HCT116 (cell line): ENCODE measurements around the gene PPP1R13L. TPM values are rescaled to one million over a fixed set of nuclear protein-coding genes. Genes with fewer than 3 reads are reported as not detected.

Experiments used
- ATAC-seq: fragments of 200-7000 bp; cut with Tn5 transposase; 2 replicates; pipeline ENCODE4 v1.9.1; 2020; ENCODE audit warnings: mild to moderate bottlenecking, moderate library complexity
- BruUV-seq: library from RNA; stranded (reverse); fragments of 400-500 nt; replicated peaks from 2 replicates; lab custom pipeline; 2021; lab: Mats Ljungman, UMichigan
- CTCF ChIA-PET: fragments of 300-600 bp; sonication (Branson Sonifier 250); formaldehyde crosslinking; loops from one replicate; lab custom pipeline; 2021; ENCODE audit warnings: antibody characterized with exemption; lab: Charles Lee
- POLR2A ChIA-PET: fragments of 300-600, 350-600 bp; sonication (Branson Sonifier 250); formaldehyde crosslinking; loops from one replicate; lab custom pipeline; 2021; ENCODE audit warnings: antibody characterized with exemption; lab: Charles Lee
- RAD21 ChIA-PET, 2 experiments: fragments of 300-600 bp; sonication (Branson Sonifier 250); formaldehyde crosslinking; loops; one replicate each; lab custom pipeline; 2023; ENCODE audit warnings: low total read pairs in 2 of 2; ENCODE audit not compliant: uncharacterized antibody in 2 of 2, unreplicated experiment in 2 of 2, low non-redundant PET in 1 of 2; lab: Charles Lee
- DNase-seq: peaks from one replicate; pipeline ENCODE4 v3.0.0-alpha.2; 2010; ENCODE audit warnings: low read depth, low spot score
- H2AFZ ChIP-seq: fragments of 200-600 bp; shearing (Covaris generic), sonication (generic); 2 replicates; pipeline ENCODE4 v1.6.1; 2017; ENCODE audit warnings: low read depth, mixed run types, mixed read lengths, antibody characterized with exemption, low read length; ENCODE audit not compliant: poor library complexity, severe bottlenecking
- H3K27ac ChIP-seq: 2 replicates; pipeline ENCODE4 v1.5.1; 2012; ENCODE audit warnings: low read depth, low read length
- H3K27me3 ChIP-seq: fragments of 200-600 bp; sonication (generic); 2 replicates; pipeline ENCODE4 v1.6.1; 2016; ENCODE audit warnings: mixed run types, low read length, mixed read lengths; ENCODE audit not compliant: insufficient read depth
- H3K36me3 ChIP-seq, 2 experiments: fragments of 200-500 bp in 1 of 2; fragments of 200-600 bp in 1 of 2; sonication (Bioruptor generic) in 1 of 2; sonication (generic) in 1 of 2; 2 replicates each; pipeline versions ENCODE4 v1.5.1 to v1.6.1; 2014 to 2016; ENCODE audit warnings: low read length in 2 of 2, inconsistent platforms in 1 of 2, mixed read lengths in 1 of 2, mixed run types in 1 of 2; ENCODE audit not compliant: insufficient read depth in 2 of 2, control insufficient read depth in 1 of 2
- H3K4me1 ChIP-seq, 2 experiments: fragments of 200-600 bp in 1 of 2; sonication (generic) in 1 of 2; 2 replicates each; pipeline versions ENCODE4 v1.5.1 to v1.6.1; 2012 to 2017; ENCODE audit warnings: low read length in 2 of 2, inconsistent platforms in 1 of 2, mild to moderate bottlenecking in 1 of 2, mixed read lengths in 1 of 2, mixed run types in 1 of 2, moderate library complexity in 1 of 2; ENCODE audit not compliant: insufficient read depth in 2 of 2, control insufficient read depth in 1 of 2
- H3K4me2 ChIP-seq: fragments of 200-600 bp; sonication (generic); 2 replicates; pipeline ENCODE4 v1.6.1; 2017; ENCODE audit warnings: mixed run types, low read length, mixed read lengths
- H3K4me3 ChIP-seq, 2 experiments: fragments of 200-600 bp in 1 of 2; sonication (generic) in 1 of 2; replicated peaks in 1 of 2; 2 replicates each; pipeline ENCODE4 v1.5.1; 2011 to 2016; ENCODE audit warnings: low read length in 2 of 2, control low read depth in 1 of 2, low read depth in 1 of 2, mild to moderate bottlenecking in 1 of 2, mixed read lengths in 1 of 2, mixed run types in 1 of 2
- H3K79me2 ChIP-seq: fragments of 200-600 bp; sonication (generic); 2 replicates; pipeline ENCODE4 v1.6.1; 2017; ENCODE audit warnings: mild to moderate bottlenecking, mixed run types, low read length, moderate library complexity, mixed read lengths; ENCODE audit not compliant: insufficient read depth
- H3K9ac ChIP-seq: fragments of 200-600 bp; sonication (generic); 2 replicates; pipeline ENCODE4 v1.6.1; 2016; ENCODE audit warnings: low read length, mixed read lengths
- H3K9me2 ChIP-seq: fragments of 200-600 bp; sonication (generic), shearing (Covaris generic); 2 replicates; pipeline ENCODE4 v1.6.1; 2017; ENCODE audit warnings: mixed run types, mild to moderate bottlenecking, moderate library complexity; ENCODE audit not compliant: insufficient read depth
- H3K9me3 ChIP-seq, 2 experiments: fragments of 200-500 bp in 1 of 2; fragments of 200-600 bp in 1 of 2; sonication (Bioruptor generic) in 1 of 2; sonication (generic) in 1 of 2; 2 replicates each; pipeline ENCODE4 v1.6.1; 2014 to 2017; ENCODE audit warnings: low read length in 2 of 2, mixed read lengths in 2 of 2, inconsistent platforms in 1 of 2, low read depth in 1 of 2, mild to moderate bottlenecking in 1 of 2, mixed run types in 1 of 2, moderate library complexity in 1 of 2; ENCODE audit not compliant: control insufficient read depth in 1 of 2, insufficient read depth in 1 of 2
- H4K20me1 ChIP-seq: fragments of 200-600 bp; sonication (generic), shearing (Covaris generic); 2 replicates; pipeline ENCODE4 v1.6.1; 2017; ENCODE audit warnings: mixed run types, mild to moderate bottlenecking, moderate library complexity; ENCODE audit not compliant: insufficient read depth
- CBX3 ChIP-seq: IDR thresholded peaks from 2 replicates; pipeline ENCODE4 v1.6.1; 2012; ENCODE audit warnings: low read depth
- CEBPB ChIP-seq: IDR thresholded peaks from 2 replicates; pipeline ENCODE4 v1.6.1; 2012; ENCODE audit warnings: low read depth
- CTCF ChIP-seq, 3 experiments: fragments of 200-600 bp in 1 of 3; sonication (generic) in 1 of 3; IDR thresholded peaks in 2 of 3; conservative IDR thresholded peaks in 1 of 3; 2 replicates each; pipeline ENCODE4 v1.5.1; 2012 to 2017; ENCODE audit warnings: low read depth in 2 of 3, low read length in 2 of 3, antibody characterized with exemption in 1 of 3, borderline replicate concordance in 1 of 3, control low read depth in 1 of 3, mild to moderate bottlenecking in 1 of 3, mixed read lengths in 1 of 3, mixed run types in 1 of 3, moderate library complexity in 1 of 3; ENCODE audit not compliant: insufficient read depth in 1 of 3
- EGR1 ChIP-seq: IDR thresholded peaks from 2 replicates; pipeline ENCODE4 v1.6.1; 2012; ENCODE audit warnings: low read depth
- ELF1 ChIP-seq: IDR thresholded peaks from 2 replicates; pipeline ENCODE4 v1.6.1; 2012; ENCODE audit warnings: low read depth, borderline replicate concordance
- EZH2 ChIP-seq: fragments of 200-600 bp; sonication (generic); IDR thresholded peaks from 2 replicates; pipeline ENCODE4 v1.6.1; 2017; ENCODE audit warnings: antibody characterized with exemption, mixed run types
- EZH2phosphoT487 ChIP-seq: fragments of 200-600 bp; IDR thresholded peaks from 2 replicates; pipeline ENCODE4 v1.6.1; 2018; ENCODE audit warnings: antibody characterized with exemption, borderline replicate concordance
- FOSL1 ChIP-seq: IDR thresholded peaks from 2 replicates; pipeline ENCODE4 v1.6.1; 2012; ENCODE audit warnings: low read depth
- JUND ChIP-seq: IDR thresholded peaks from 2 replicates; pipeline ENCODE4 v1.6.1; 2012
- MAX ChIP-seq: IDR thresholded peaks from 2 replicates; pipeline ENCODE4 v1.6.1; 2012
- POLR2A ChIP-seq: IDR thresholded peaks from 2 replicates; pipeline ENCODE4 v1.7.0; 2011; ENCODE audit warnings: borderline replicate concordance; ENCODE audit not compliant: insufficient read depth, insufficient read length; ENCODE audit errors: extremely low read depth
- POLR2AphosphoS5 ChIP-seq: IDR thresholded peaks from 2 replicates; pipeline ENCODE4 v1.6.1; 2011; ENCODE audit warnings: mild to moderate bottlenecking, low read depth, low read length, moderate library complexity
- REST ChIP-seq: IDR thresholded peaks from 2 replicates; pipeline ENCODE4 v1.6.1; 2012; ENCODE audit warnings: low read depth
- SIN3A ChIP-seq: IDR thresholded peaks from 2 replicates; pipeline ENCODE4 v1.6.1; 2012; ENCODE audit warnings: low read depth
- SP1 ChIP-seq: IDR thresholded peaks from 2 replicates; pipeline ENCODE4 v1.6.1; 2012; ENCODE audit warnings: low read depth
- SRF ChIP-seq: IDR thresholded peaks from 2 replicates; pipeline ENCODE4 v1.6.1; 2012; ENCODE audit warnings: low read depth
- TCF7L2 ChIP-seq: IDR thresholded peaks from 2 replicates; pipeline ENCODE4 v1.7.0; 2011; ENCODE audit warnings: borderline replicate concordance, inconsistent platforms; ENCODE audit not compliant: insufficient read depth, insufficient read length; ENCODE audit errors: extremely low read depth
- ZFX ChIP-seq: fragments of 450-650 bp; IDR thresholded peaks from 2 replicates; pipeline ENCODE4 v1.6.1; 2017
- intact Hi-C: fragments of 100-400 bp; cut with micrococcal nuclease; formaldehyde crosslinking; loops from 2 replicates; pipeline ENCODE4 v1.10.0; 2022
- total RNA-seq: library from RNA; stranded (reverse); gene quantifications from one replicate; pipeline ENCODE4 v1.2.1, GENCODE V29; 2021; ENCODE audit not compliant: unreplicated experiment

PPP1R13L gene
- total RNA-seq, 1 experiment from 2014 or later, result 89.1 TPM

GRCh38 chr19:45442778-45443461 is 38.1 kb upstream of the PPP1R13L start:
- RAD21 ChIA-PET, result no interaction called here
- CTCF ChIA-PET, result interaction anchor here (6.9 kb wide), 1 partner anchor 36 kb away, joined by 189 read pairs; no protein-coding TSS in a partner anchor
- no peaks in the 10 kb centered on the region for H3K9me3 ChIP-seq
- POLR2A ChIA-PET, result no interaction called here
- H3K9ac ChIP-seq, result peak overlapping the region; percentile 70
- intact Hi-C loops, result no loop called here
- H3K4me1 ChIP-seq, result peaks cover 28 to 57% of the 10 kb centered on the region in 2 experiments
- H3K4me2 ChIP-seq, result peak overlapping the region; percentile 75
- no peak for TF ChIP-seq SP1
- TF ChIP-seq REST, result no peak
- no peak for TF ChIP-seq ELF1
- no peak for TF ChIP-seq FOSL1
- TF ChIP-seq POLR2AphosphoS5, result no peak
- no peak for TF ChIP-seq CEBPB
- no peak for TF ChIP-seq EZH2phosphoT487
- TF ChIP-seq EGR1, result no peak
- no peak for TF ChIP-seq SIN3A
- TF ChIP-seq CBX3, result no peak
- no peak for TF ChIP-seq MAX
- TF ChIP-seq ZFX, result no peak
- no peak for TF ChIP-seq EZH2
- no peak for TF ChIP-seq SRF
- TF ChIP-seq JUND, result no peak
- no peak for TF ChIP-seq TCF7L2
- no peak for TF ChIP-seq CTCF (IDR thresholded peaks at IDR 0.05 in 2 of 3, conservative IDR thresholded peaks at IDR 0.05 in 1 of 3; ENCODE audit: borderline replicate concordance in 1 of 3, insufficient read depth in 1 of 3, low read depth in 2 of 3, low read length in 2 of 3)
- TF ChIP-seq POLR2A, result no peak
- no peaks in the 10 kb centered on the region for H3K36me3 ChIP-seq
- H3K79me2 ChIP-seq, result no peaks in the 10 kb centered on the region
- BruUV-seq, result TSS peak; percentile 61
- H3K9me2 ChIP-seq, result no peaks in the 10 kb centered on the region
- no peaks in the 10 kb centered on the region for H3K27me3 ChIP-seq
- DNase-seq (no peak), ATAC-seq (peak; percentile 13)
- peak overlapping the region; percentile 78 for H3K27ac ChIP-seq
- H3K4me3 ChIP-seq, result peak overlapping the region; percentile 42 to 48
- H4K20me1 ChIP-seq, result no peaks in the 10 kb centered on the region
- H2AFZ ChIP-seq, result no peak overlapping the region
